Pancreas (tissue), 10 donors: ENCODE measurements around the gene UCK2. TPM values are rescaled to one million over a fixed set of nuclear protein-coding genes. Genes with fewer than 3 reads are reported as not detected.

Experiments used
- ATAC-seq, 4 donors: fragments of 200-7000 bp; cut with Tn5 transposase; one replicate each; pipeline versions ENCODE4 v1.8.0 to v1.9.1; 2020; ENCODE audit warnings: mild to moderate bottlenecking in 4 of 4, moderate library complexity in 4 of 4
- DNase-seq, 6 donors: peaks; one replicate each; pipeline ENCODE4 v3.0.0-alpha.2; 2020
- FAIRE-seq: peaks from 2 replicates; lab custom pipeline; 2012; peaks lifted over from hg19 to GRCh38; lab: Jason Lieb, UNC
- H3K27ac ChIP-seq, 4 donors: fragments of 200-600 bp; sonication (generic); 1 replicate in 3 of 4; 2 replicates in 1 of 4; pipeline versions ENCODE4 v1.5.0 to v1.8.0; 2020
- H3K27me3 ChIP-seq, 4 donors: fragments of 200-600 bp; one replicate each; pipeline ENCODE4 v1.8.0; 2021
- H3K36me3 ChIP-seq, 3 donors: fragments of 200-600 bp; sonication (generic) in 1 of 3; one replicate each; pipeline versions ENCODE4 v1.5.0 to v1.8.0; 2020 to 2021
- H3K4me1 ChIP-seq, 3 donors: fragments of 200-600 bp; one replicate each; pipeline ENCODE4 v1.8.0; 2021
- H3K4me3 ChIP-seq, 4 donors: fragments of 200-600 bp; sonication (generic) in 2 of 4; one replicate each; pipeline versions ENCODE4 v1.5.0 to v1.8.0; 2020 to 2021
- H3K9me3 ChIP-seq, 4 donors: fragments of 200-600 bp; one replicate each; pipeline ENCODE4 v1.8.0; 2021
- CTCF ChIP-seq, 4 donors: fragments of 200-600 bp; sonication (generic) in 3 of 4; IDR thresholded peaks; one replicate each; pipeline versions ENCODE4 v1.5.0 to v1.8.0; 2021; ENCODE audit warnings: antibody characterized with exemption in 4 of 4
- WGBS, 2 donors: extraction: QIAGEN DNeasy Blood & Tissue Kit; methylation state at CpG; one replicate each; pipeline ENCODE4 v1.1.7; 2013; 5-methylcytosine and 5-hydroxymethylcytosine counted together
- intact Hi-C, 3 donors: fragments of 100-400 bp; cut with DNase I; formaldehyde crosslinking; loops; one replicate each; pipeline versions ENCODE4 v1.11.1 to v1.14.2; 2022
- polyA plus RNA-seq, 2 donors: library from polyadenylated mRNA; stranded (reverse); fragments of 200-250 nt; gene quantifications; one replicate each; pipeline ENCODE4 v1.2.3, GENCODE V29; 2013
- total RNA-seq, 6 donors: library from RNA; stranded (reverse); fragmentation: NEBNext Ultra II Directional in 4 of 6; extraction: Animal tissue kit (Norgen Biotek cat#: 25700) in 4 of 6; gene quantifications; one replicate each; pipeline versions ENCODE4 v1.2.1 to v1.2.4, GENCODE V29; 2021 to 2023
- donor health status: healthy with polysubstance abuse.
- donor health status: DM: no; HTN: no; CAD: no; lungs with moderate emphysema.
- donor health status: DM: no; HTN: no; CAD: no.
- donor health status: control.
- donor health status: control.
- donor health status: Bipolar disorder and iron deficiency.
- donor health status: DM: yes; HTN: yes; CAD: no.
- donor health status: DM: no; HTN: no; CAD: no.
- donor health status: DM: no; HTN: no; CAD: no.
- donor health status: DM: yes; HTN: yes; CAD: no.

Gene UCK2
- total and polyA plus RNA-seq, 8 donors: 10.6 to 25.5 (median 15.5) TPM

DNA sequence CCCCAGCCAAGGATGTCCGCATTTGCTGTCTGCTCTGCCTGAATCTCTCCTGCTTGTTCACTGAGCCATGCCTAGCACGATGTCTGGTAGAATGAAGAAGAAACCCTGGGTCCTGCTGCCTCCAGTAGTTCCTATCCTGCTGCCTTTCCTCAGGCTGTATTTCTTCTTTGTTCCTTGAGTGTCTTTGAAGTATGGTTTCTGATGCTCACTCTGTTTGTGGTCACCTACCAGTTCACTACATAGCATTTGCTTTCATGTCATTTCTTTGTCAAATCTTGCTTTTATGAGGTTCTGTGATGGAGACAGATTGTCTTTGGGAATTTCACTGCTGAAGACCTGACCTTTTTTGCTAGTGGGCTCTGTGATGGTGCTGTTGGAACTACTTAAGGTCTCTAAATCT, 5.9 kb downstream of the UCK2 start:
- Histone ChIP-seq H3K36me3 (no peaks in the 10 kb centered on the region), H3K9me3 (no peaks in the 10 kb centered on the region), H3K4me3 (no peak overlapping the region), H3K4me1 (peaks cover 10 to 30% (median 29%) of the 10 kb centered on the region in 3 donors), H3K27me3 (no peaks in the 10 kb centered on the region), H3K27ac (no peak overlapping the region)
- DNase-seq (no peak), ATAC-seq (no peak), FAIRE-seq (no peak)
- intact Hi-C loops: no loop called here
- TF ChIP-seq CTCF (IDR thresholded peaks at IDR 0.05): no peak
- WGBS, 2 donors: 54 to 61% methylated on average over 2 of the region's 2 CpGs

DNA sequence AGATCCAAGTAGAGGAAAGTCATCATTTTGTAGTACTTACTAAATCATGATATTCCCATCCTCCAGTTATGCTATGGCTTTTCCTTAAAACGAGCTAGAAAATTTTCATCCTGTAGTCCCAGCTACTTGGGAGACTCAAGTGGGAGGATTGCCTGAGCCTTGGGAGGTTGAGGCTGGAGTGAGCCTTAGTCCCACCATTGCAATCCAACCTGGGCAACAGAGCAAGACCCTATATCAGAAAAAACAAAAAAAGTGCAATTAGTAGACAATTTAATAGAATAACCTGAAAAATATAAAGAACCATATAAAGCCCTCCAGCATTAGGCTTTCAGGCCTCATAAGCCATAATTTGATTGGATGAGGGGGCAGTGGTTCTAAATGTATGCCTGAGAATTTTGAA, 6.8 kb downstream of the UCK2 start:
- no peak for FAIRE-seq
- intact Hi-C loops: no loop called here
- H3K36me3 ChIP-seq: no peaks in the 10 kb centered on the region
- TF ChIP-seq CTCF (IDR thresholded peaks at IDR 0.05): no peak
- no peak for DNase-seq
- WGBS, 2 donors: 67 to 75% methylated on average over 1 of the region's 1 CpG
- no peaks in the 10 kb centered on the region for H3K27me3 ChIP-seq
- H3K4me1 ChIP-seq: peaks cover 10 to 30% (median 30%) of the 10 kb centered on the region in 3 donors
- H3K9me3 ChIP-seq: no peaks in the 10 kb centered on the region
- no peak overlapping the region for H3K4me3 ChIP-seq
- no peak overlapping the region for H3K27ac ChIP-seq
- no peak for ATAC-seq

- no peak for DNase-seq
- no peak overlapping the region for H3K27ac ChIP-seq
- no peaks in the 10 kb centered on the region for H3K27me3 ChIP-seq
- ATAC-seq: no peak
- H3K9me3 ChIP-seq: no peaks in the 10 kb centered on the region
- no peaks in the 10 kb centered on the region for H3K36me3 ChIP-seq
- no peak for TF ChIP-seq CTCF (IDR thresholded peaks at IDR 0.05)
- intact Hi-C loops: no loop called here
- 85 to 87% methylated on average over 3 of the region's 3 CpGs for WGBS, 2 donors
- peaks cover 7 to 26% (median 23%) of the 10 kb centered on the region in 3 donors for H3K4me1 ChIP-seq
- no peak for FAIRE-seq
- H3K4me3 ChIP-seq: no peak overlapping the region
These were observed 7.5 kb downstream of the UCK2 start for GRCh38 chr1:165834881-165835280.

DNA sequence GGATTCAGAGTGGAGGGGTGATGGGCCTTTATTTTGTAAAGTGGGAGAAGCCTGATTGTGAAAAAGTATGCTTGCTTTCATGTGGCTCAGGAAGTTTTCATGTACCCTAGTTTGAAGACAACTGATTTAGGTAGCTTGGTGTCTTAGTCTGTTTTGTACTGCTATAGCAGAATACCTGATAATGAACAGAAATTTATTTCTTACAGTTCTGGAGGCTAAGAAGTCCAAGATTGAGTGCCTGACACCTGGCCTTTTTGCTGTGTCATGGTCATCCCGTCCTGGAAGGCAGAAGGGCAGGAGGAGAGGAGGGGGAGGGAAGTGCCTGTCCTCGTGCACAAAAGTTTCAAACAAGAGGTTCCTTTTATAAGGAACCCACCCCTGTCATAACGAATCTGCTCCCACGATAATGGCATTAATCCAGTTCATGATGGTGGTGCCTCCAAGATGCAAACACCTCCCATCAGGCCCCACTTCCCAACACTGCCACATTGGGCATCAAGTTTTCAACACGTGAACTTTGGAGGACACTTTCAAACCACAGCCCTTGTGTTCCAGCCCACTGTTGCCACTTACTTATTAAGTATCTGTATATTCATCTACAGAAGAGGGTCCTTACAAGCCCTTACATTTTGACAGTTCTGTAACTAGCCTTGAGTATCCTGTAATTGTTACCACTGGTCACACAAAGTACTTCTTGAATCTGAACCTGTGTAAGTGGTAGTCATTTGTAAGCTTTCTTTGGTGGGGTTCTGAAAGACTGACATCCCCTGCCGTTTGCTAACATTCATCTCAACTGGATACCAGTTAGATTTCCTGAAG, 9.5 kb downstream of the UCK2 start:
- Histone ChIP-seq H3K36me3 (no peaks in the 10 kb centered on the region), H3K27me3 (no peaks in the 10 kb centered on the region), H3K4me3 (no peak overlapping the region), H3K27ac (no peak overlapping the region), H3K9me3 (no peaks in the 10 kb centered on the region), H3K4me1 (peaks cover 7 to 26% (median 25%) of the 10 kb centered on the region in 3 donors)
- 71 to 72% methylated on average over 6 of the region's 6 CpGs for WGBS, 2 donors
- intact Hi-C loops: no loop called here
- no peak for TF ChIP-seq CTCF (IDR thresholded peaks at IDR 0.05)
- DNase-seq (no peak), FAIRE-seq (no peak), ATAC-seq (no peak)

GRCh38 chr1:165837838-165838364, 10.5 kb downstream of the UCK2 start:
- Histone ChIP-seq H3K9me3 (no peaks in the 10 kb centered on the region), H3K4me3 (no peak overlapping the region), H3K36me3 (no peaks in the 10 kb centered on the region), H3K27me3 (no peaks in the 10 kb centered on the region), H3K27ac (no peak overlapping the region), H3K4me1 (peaks cover 7 to 32% (median 32%) of the 10 kb centered on the region in 3 donors)
- FAIRE-seq (no peak), ATAC-seq (peak; percentile 51 to 81 (median 76)), DNase-seq (no peak)
- intact Hi-C loops: no loop called here
- TF ChIP-seq CTCF (IDR thresholded peaks at IDR 0.05): no peak
- WGBS, 2 donors: 44 to 45% methylated on average over 6 of the region's 6 CpGs
